NT2/D1 (cell line): ENCODE data around the gene KIT.

Experiments used
- SUZ12 ChIP-seq: IDR thresholded peaks from 2 replicates; pipeline ENCODE4 v1.6.1; 2011; ENCODE audit not compliant: insufficient read length, insufficient read depth; ENCODE audit errors: extremely low read depth
- YY1 ChIP-seq: IDR thresholded peaks from 2 replicates; pipeline ENCODE4 v1.6.1; 2011; ENCODE audit not compliant: insufficient read length, insufficient read depth
- ZNF274 ChIP-seq: IDR thresholded peaks from 2 replicates; pipeline ENCODE4 v1.6.1; 2011; ENCODE audit warnings: mild to moderate bottlenecking, low read depth, low read length

- TF ChIP-seq YY1, result no peak
- no peak for TF ChIP-seq SUZ12
- TF ChIP-seq ZNF274, result no peak
These were observed 2.8 kb downstream of the KIT start for GRCh38 chr4:54660591-54660990.
